Neutrophil (primary cell): Measurements from ENCODE around the gene TRAPPC6A.
A peak's percentile ranks its signal among the peaks of the same experiment; 100 is the strongest.

Experiments used
- H3K27ac ChIP-seq: fragments of 200-600 bp; sonication (generic); 2 replicates; pipeline ENCODE4 v1.5.1; 2016; ENCODE audit warnings: mild to moderate bottlenecking, moderate library complexity
- H3K27me3 ChIP-seq: fragments of 200-600 bp; sonication (generic); 2 replicates; pipeline ENCODE4 v1.6.0; 2016; ENCODE audit warnings: mild to moderate bottlenecking
- H3K36me3 ChIP-seq: fragments of 200-600 bp; sonication (generic); 2 replicates; pipeline ENCODE4 v1.5.1; 2017
- H3K4me1 ChIP-seq, 2 experiments: fragments of 200-600 bp in 1 of 2; sonication (generic) in 1 of 2; 1 replicate in 1 of 2; 2 replicates in 1 of 2; pipeline versions ENCODE4 v1.5.1 to v1.6.1; 2013 to 2016; ENCODE audit warnings: low read depth in 1 of 2, low read length in 1 of 2, mild to moderate bottlenecking in 1 of 2, moderate library complexity in 1 of 2; ENCODE audit not compliant: control insufficient read depth in 1 of 2, insufficient read depth in 1 of 2
- H3K4me3 ChIP-seq, 2 experiments: fragments of 200-600 bp in 1 of 2; sonication (generic) in 1 of 2; 1 replicate in 1 of 2; 2 replicates in 1 of 2; pipeline ENCODE4 v1.5.1; 2013 to 2016; ENCODE audit warnings: low read depth in 1 of 2, low read length in 1 of 2, mild to moderate bottlenecking in 1 of 2, moderate library complexity in 1 of 2
- H3K9me3 ChIP-seq: fragments of 200-600 bp; sonication (generic); 2 replicates; pipeline ENCODE4 v1.5.1; 2016
- TF ChIP-seq, protein P1 (sequence below): fragments of 200-600 bp; sonication (generic); IDR thresholded peaks from 2 replicates; pipeline ENCODE4 v1.5.1; 2016; ENCODE audit warnings: antibody characterized with exemption

TRAPPC6A gene

DNA sequence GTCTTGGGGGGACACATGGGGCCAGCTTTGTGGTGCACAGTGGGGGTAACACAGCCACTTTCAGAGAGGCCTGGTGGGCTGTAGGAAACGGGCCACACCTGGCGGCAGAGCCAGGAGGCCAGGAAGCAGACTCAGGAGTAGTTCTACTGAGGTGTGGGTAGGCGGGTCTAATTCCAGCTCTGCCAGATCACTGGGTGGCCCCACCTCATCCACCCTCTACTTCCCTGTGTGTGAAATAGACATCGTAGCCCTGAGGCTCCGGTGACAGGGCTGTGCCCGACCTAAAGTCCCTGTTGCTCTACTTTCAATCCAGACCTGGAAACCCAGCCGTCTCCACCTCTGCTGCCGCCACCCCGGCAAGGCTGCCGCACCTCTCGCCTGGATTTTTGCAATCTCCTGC is 21.3 kb downstream of the TRAPPC6A start:
- Histone ChIP-seq H3K27me3 (peaks cover 94% of the 10 kb centered on the region), H3K36me3 (no peaks in the 10 kb centered on the region), H3K9me3 (no peaks in the 10 kb centered on the region), H3K27ac (no peak overlapping the region), H3K4me3 (no peak overlapping the region), H3K4me1 (peaks cover 23 to 24% of the 10 kb centered on the region in 2 experiments)
- TF ChIP-seq, protein P1, sequence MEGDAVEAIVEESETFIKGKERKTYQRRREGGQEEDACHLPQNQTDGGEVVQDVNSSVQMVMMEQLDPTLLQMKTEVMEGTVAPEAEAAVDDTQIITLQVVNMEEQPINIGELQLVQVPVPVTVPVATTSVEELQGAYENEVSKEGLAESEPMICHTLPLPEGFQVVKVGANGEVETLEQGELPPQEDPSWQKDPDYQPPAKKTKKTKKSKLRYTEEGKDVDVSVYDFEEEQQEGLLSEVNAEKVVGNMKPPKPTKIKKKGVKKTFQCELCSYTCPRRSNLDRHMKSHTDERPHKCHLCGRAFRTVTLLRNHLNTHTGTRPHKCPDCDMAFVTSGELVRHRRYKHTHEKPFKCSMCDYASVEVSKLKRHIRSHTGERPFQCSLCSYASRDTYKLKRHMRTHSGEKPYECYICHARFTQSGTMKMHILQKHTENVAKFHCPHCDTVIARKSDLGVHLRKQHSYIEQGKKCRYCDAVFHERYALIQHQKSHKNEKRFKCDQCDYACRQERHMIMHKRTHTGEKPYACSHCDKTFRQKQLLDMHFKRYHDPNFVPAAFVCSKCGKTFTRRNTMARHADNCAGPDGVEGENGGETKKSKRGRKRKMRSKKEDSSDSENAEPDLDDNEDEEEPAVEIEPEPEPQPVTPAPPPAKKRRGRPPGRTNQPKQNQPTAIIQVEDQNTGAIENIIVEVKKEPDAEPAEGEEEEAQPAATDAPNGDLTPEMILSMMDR, result no peak

- TF ChIP-seq, protein P1, result no peak
- peaks cover 23 to 26% of the 10 kb centered on the region in 2 experiments for H3K4me1 ChIP-seq
- no peaks in the 10 kb centered on the region for H3K9me3 ChIP-seq
- H3K27me3 ChIP-seq, result peaks cover 98% of the 10 kb centered on the region
- no peak overlapping the region for H3K4me3 ChIP-seq
- no peak overlapping the region for H3K27ac ChIP-seq
- H3K36me3 ChIP-seq, result no peaks in the 10 kb centered on the region
Observed at GRCh38 chr19:45156011-45156630, 21.9 kb downstream of the TRAPPC6A start.

- TF ChIP-seq, protein P1, result no peak
- peaks cover 23 to 26% of the 10 kb centered on the region in 2 experiments for H3K4me1 ChIP-seq
- no peak overlapping the region for H3K27ac ChIP-seq
- H3K27me3 ChIP-seq, result peaks cover 89% of the 10 kb centered on the region
- H3K36me3 ChIP-seq, result no peaks in the 10 kb centered on the region
- H3K9me3 ChIP-seq, result no peaks in the 10 kb centered on the region
- no peak overlapping the region for H3K4me3 ChIP-seq
Observed at GRCh38 chr19:45154064-45154827, 23.8 kb downstream of the TRAPPC6A start.

- peaks cover 23 to 26% of the 10 kb centered on the region in 2 experiments for H3K4me1 ChIP-seq
- no peak overlapping the region for H3K27ac ChIP-seq
- peak overlapping the region; percentile 25 to 46 for H3K4me3 ChIP-seq
- H3K36me3 ChIP-seq, result peaks cover under 1% of the 10 kb centered on the region
- H3K9me3 ChIP-seq, result no peaks in the 10 kb centered on the region
- peaks cover 81% of the 10 kb centered on the region for H3K27me3 ChIP-seq
- TF ChIP-seq, protein P1, result no peak
Observed at GRCh38 chr19:45153339-45154063, 24.5 kb downstream of the TRAPPC6A start.

DNA sequence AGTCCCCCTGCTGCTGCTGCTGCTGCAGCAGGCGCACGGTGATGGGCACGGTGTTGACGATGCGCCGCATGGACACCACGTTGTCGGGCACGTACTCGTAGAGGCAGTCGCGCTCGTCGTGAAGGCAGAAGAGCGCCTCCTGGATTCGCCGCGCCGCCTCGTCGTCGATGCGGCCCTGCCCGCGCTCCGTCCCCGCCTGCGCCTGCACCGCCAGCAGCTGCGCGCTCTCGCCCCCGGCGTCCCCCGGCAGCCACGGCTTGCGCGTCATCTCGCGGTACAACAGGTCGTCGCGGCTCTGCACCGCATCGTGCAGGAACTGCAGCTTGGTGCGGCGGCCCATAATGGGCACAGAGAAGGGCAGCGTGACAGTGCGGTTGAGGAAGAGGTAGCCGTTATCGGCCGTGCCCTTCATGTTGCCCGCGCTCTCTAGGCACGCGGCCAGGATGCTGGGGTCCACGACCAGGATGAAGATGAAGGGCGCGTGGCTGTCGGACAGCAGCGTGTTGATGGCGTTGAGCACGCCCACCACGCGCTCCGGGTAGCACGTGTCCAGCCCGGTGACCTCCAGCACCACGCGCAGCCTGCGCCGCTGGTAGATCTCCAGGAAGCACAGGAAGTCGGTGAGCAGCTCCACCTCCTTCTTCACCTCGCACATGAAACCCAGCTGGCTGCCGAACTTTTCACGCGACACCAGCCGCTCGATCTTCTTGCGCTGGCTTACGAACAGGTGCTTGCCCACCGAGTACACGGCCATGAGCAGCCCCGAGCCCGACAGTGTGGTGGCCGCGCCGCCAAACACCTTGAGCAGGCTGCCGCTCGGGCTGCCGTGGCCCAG is 25.3 kb downstream of the TRAPPC6A start:
- H3K27ac ChIP-seq, result no peak overlapping the region
- TF ChIP-seq, protein P1, result no peak
- peaks cover 23 to 26% of the 10 kb centered on the region in 2 experiments for H3K4me1 ChIP-seq
- H3K9me3 ChIP-seq, result no peaks in the 10 kb centered on the region
- H3K27me3 ChIP-seq, result peaks cover 73% of the 10 kb centered on the region
- H3K4me3 ChIP-seq, result peak overlapping the region; percentile 25 to 46
- peaks cover 6% of the 10 kb centered on the region for H3K36me3 ChIP-seq
